GM12891 (cell line): ENCODE measurements around the gene RASSF8.

Source experiments
- DNase-seq: peaks from one replicate; pipeline ENCODE4 v3.0.0; 2011; ENCODE audit warnings: low spot score; ENCODE audit not compliant: insufficient read length
- FAIRE-seq: peaks from 2 replicates; lab custom pipeline; 2011; peaks lifted over from hg19 to GRCh38; lab: Jason Lieb, UNC
- PAX5 ChIP-seq: IDR thresholded peaks from 2 replicates; pipeline ENCODE4 v1.6.1; 2011; ENCODE audit warnings: low read length, moderate library complexity, mild to moderate bottlenecking; ENCODE audit not compliant: insufficient read depth, severe bottlenecking
- POLR2A ChIP-seq: IDR thresholded peaks from 2 replicates; pipeline ENCODE4 v1.6.1; 2011; ENCODE audit warnings: low read depth, low read length, control low read depth
- POLR2AphosphoS5 ChIP-seq: IDR thresholded peaks from 2 replicates; pipeline ENCODE4 v1.6.1; 2011; ENCODE audit warnings: low read depth, low read length, control low read depth
- POU2F2 ChIP-seq: IDR thresholded peaks from 2 replicates; pipeline ENCODE4 v1.6.1; 2011; ENCODE audit warnings: low read depth, mild to moderate bottlenecking, control low read depth, low read length, moderate library complexity
- SPI1 ChIP-seq: IDR thresholded peaks from 2 replicates; pipeline ENCODE4 v1.6.1; 2011; ENCODE audit warnings: low read depth, low read length, control low read depth
- TAF1 ChIP-seq: IDR thresholded peaks from 2 replicates; pipeline ENCODE4 v1.6.1; 2011; ENCODE audit warnings: low read depth, low read length, control low read depth

RASSF8 gene

DNA sequence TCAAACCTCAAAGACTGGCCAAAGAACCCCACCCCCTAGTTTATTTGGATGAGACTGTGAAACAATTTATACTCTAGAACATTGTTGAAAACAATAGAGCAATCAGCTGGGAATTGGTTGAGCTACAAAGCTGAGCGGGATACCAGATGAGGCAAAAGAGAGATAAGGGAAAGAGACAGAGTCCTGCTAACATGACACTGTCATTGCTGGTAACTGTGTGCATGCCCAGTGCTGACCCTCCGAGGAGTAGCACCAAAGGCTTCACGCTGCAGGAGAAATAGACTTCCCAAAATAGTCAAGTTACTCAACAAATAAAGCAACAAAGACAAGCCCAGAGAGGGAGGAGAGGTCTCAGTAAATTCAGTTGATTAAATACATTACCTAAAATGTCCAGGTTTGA lies 63.6 kb downstream of the RASSF8 start:
- DNase-seq (no peak), FAIRE-seq (no peak)
- TF ChIP-seq PAX5, result no peak
- TF ChIP-seq POLR2AphosphoS5, result no peak
- no peak for TF ChIP-seq POLR2A
- TF ChIP-seq SPI1, result no peak
- TF ChIP-seq TAF1, result no peak
- TF ChIP-seq POU2F2, result no peak

DNA sequence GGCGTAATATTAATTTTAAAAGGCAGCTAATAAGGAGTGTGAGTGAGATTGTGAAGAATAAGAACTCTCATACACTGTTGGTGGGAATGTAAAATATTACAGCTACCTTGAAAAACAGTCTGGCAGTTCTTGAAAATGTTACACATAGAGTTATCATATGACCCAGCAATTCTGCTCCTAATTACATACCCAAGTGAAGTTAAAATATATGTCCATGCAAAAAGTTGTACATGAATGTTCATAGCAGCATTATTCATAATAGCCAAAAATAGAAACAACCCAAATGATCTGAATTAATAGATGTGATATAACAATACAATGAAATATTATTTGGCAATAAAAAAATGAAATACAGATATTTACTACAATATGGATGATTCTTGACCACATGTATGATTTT lies 68.2 kb downstream of the RASSF8 start:
- no peak for DNase-seq
- TF ChIP-seq TAF1 (no peak), POLR2A (no peak), PAX5 (no peak), POU2F2 (no peak)
- no peak for FAIRE-seq

DNA sequence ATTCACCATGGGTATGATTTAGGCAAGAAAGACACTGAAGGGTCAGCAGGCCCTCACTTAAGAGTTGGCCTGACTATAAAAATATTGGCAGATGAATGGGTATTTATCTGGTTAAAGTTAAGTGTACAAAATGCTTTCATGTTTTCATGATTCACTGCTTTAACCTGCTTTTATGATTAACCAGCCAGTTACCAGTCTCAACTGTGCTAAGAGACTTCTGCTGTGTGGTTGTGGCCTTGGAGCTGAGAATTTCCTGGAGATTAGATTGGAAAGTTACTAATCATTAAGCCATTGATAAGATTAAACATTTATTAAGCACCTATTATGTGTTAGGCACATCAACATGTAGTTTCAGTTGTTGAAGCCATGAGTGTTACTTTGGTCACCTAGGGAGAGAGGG lies 68.9 kb downstream of the RASSF8 start:
- FAIRE-seq (no peak), DNase-seq (no peak)
- TF ChIP-seq PAX5, result no peak
- no peak for TF ChIP-seq POLR2A
- TF ChIP-seq POLR2AphosphoS5, result no peak
- no peak for TF ChIP-seq TAF1
- no peak for TF ChIP-seq SPI1
- no peak for TF ChIP-seq POU2F2

DNA sequence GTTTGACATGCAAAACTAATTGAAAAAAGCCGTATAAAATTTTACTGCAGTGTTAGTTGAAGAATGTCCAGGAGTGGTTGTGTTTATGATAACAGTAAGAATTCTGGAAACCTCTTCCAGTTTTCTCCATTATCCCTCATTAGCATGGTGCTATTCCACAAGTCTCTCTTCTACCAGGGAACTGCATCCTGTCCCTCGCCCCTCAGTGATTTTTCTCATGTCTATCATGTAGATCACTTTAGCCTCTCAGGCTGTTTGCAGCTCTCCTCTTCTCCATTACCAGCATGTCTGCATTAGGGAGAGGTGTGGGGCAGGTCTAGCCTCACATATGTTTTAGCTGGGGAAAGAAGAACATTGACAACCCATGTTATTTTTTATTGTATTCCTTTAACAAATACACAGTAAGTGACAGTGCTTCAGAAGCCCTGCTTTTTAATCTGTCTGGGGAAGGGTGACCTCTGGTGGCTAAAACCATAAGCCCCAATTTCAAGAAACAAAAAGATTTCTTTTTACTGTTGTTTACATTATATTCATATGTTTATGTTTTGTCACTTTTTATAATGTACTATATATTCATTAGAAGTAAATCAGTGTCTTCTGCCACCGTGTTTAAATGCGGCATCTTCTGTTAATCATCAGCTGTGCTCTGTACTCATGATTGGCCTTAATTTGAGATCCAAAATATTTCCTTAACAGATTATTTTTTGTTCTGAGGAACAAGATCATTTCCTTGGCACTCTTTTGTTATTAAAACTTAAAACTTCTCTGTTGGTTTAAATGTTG lies 70.7 kb downstream of the RASSF8 start:
- TF ChIP-seq POU2F2 (no peak), TAF1 (no peak), PAX5 (no peak), SPI1 (no peak), POLR2A (no peak), POLR2AphosphoS5 (no peak)
- DNase-seq (no peak), FAIRE-seq (no peak)

DNA sequence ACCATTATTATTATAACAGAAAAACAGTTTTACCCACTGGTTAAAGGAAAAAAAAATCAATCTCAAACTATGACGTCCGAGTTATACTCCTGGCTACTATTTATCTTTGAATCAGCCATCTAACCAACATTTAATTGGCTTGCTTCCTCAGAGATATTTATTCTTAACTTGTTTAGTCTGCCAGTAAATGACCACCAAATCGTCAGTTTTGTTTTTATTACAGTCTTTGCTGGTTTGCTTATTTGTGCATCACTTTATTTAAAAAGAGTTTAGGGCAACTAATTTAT lies 71.2 kb downstream of the RASSF8 start:
- TF ChIP-seq POLR2A (no peak), SPI1 (no peak), PAX5 (no peak), TAF1 (no peak), POU2F2 (no peak), POLR2AphosphoS5 (no peak)
- FAIRE-seq (no peak), DNase-seq (no peak)

DNA sequence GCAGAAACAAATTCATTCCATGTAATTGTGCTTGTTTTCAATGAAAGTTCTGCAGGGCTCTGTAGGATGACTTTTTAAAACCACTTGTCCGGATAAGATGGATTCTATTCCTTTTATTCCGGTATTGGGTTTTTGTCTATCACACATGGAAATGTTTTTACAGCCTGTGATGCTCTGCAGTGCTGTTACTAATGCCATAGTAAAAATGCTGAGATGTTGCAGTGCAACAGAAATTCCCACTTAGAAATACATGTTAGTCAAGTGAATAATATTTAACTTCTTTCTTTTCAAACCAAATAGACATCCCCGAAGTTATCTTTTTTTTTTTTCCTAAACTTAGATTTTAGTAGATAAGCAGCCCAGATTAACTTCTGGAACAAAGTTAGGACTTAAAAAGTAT lies 71.9 kb downstream of the RASSF8 start:
- TF ChIP-seq POLR2A (no peak), POU2F2 (no peak), PAX5 (no peak), TAF1 (no peak), POLR2AphosphoS5 (no peak), SPI1 (no peak)
- no peak for FAIRE-seq
- no peak for DNase-seq

DNA sequence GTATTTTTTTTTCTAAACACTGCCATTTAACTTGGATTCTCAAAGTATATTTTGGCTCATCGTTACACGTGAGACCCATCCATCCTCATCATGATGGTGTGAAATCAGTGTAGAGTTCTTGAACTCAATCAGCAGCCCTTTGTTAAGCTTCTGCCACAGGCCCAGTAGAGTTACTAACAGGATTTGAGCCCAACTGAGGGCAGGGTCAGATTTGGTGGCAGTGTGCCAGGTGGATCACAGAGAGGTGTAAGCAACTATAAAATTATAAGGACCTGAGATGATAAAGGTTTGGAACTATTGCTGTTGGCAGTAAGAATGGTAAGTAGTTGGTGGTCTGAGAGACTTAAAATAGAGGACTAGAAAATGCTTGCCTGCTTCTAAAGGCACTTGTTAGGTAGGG lies 72.8 kb downstream of the RASSF8 start:
- DNase-seq (no peak), FAIRE-seq (no peak)
- TF ChIP-seq POU2F2, result no peak
- TF ChIP-seq POLR2A, result no peak
- no peak for TF ChIP-seq PAX5
- TF ChIP-seq SPI1, result no peak
- no peak for TF ChIP-seq TAF1
- TF ChIP-seq POLR2AphosphoS5, result no peak

DNA sequence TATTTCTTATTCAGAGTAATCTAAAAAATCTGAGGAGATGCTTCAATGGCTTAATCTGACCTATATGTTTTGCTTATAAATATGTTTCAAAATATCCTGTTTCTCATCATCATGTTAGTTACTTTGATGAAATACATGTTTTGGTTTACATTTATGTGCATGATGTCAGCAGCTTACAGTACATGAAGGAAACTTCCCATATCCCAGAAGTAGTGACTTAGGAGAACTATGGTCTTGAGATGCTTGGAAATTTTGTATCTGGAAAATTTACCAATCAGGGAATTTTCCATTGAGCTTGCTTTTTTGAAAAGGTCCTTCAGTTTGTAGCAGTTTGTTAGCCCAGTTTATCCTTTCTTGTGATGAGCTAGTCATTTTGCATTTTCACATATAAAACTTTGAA lies 73.3 kb downstream of the RASSF8 start:
- TF ChIP-seq PAX5, result no peak
- TF ChIP-seq POLR2A, result no peak
- TF ChIP-seq SPI1, result no peak
- TF ChIP-seq TAF1, result no peak
- no peak for TF ChIP-seq POLR2AphosphoS5
- TF ChIP-seq POU2F2, result no peak
- DNase-seq, result no peak
- no peak for FAIRE-seq

DNA sequence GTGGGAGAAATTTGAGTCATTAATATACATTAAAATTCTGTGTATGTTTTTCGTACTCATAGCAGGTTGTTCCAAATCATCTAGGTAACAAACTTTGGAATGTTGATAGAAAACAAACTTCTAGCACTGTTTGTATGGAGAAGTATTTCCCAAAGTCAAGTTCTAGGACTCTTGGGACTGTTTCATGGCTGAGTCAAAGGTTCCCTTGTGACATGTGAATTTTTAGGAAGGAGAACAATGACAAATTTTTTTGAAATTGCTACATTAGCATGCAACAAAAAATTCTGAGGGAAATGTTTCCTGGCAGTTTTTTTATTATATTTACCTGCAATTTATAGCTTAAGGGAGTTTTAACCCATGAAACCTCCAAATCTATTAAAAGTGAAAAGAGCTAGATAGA lies 73.8 kb downstream of the RASSF8 start:
- TF ChIP-seq SPI1 (no peak), POLR2A (no peak), POU2F2 (no peak), POLR2AphosphoS5 (no peak), TAF1 (no peak), PAX5 (no peak)
- no peak for FAIRE-seq
- DNase-seq, result no peak

DNA sequence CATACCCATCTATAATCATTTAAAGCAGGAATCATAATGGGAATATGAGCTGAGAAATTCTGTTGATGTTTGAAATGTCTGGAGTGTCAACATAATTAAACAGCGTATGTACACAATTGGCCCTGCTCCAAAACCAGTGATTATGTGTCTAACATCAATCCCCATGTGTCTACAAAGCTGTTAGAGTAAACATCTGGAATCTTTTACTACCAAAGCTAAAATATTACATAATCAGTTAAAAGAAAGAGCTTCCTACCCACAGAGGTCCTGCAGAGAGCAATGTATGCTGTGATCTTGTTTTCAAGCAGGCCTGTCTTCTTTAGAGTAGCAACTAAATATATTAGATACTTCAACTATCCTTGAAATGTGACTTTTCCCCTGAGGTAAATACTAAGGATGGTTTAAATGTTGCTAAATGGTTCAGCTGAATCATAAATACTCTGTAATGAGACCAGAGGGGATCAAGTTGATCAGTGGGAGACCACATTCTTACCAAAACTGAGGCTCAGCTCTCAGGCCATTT lies 74.3 kb downstream of the RASSF8 start:
- DNase-seq, result no peak
- TF ChIP-seq SPI1 (no peak), POLR2AphosphoS5 (no peak), POLR2A (no peak), TAF1 (no peak), POU2F2 (no peak), PAX5 (no peak)

More for the DNA sequence above, 74.3 kb downstream of the RASSF8 start:
- FAIRE-seq, result no peak
